GM23338 (cell line): ENCODE data around the gene CYS1. TPM values are rescaled to one million over a fixed set of nuclear protein-coding genes. Genes with fewer than 3 reads are reported as not detected.

Experiments used
- ATAC-seq: fragments of 200-7000 bp; cut with Tn5 transposase; 3 replicates; pipeline ENCODE4 v1.9.1; 2020
- DNase-seq: peaks from one replicate; pipeline ENCODE4 v3.0.0-alpha.2; 2015; ENCODE audit warnings: low spot score
- H2AFZ ChIP-seq: fragments of 200-600 bp; sonication (generic); 2 replicates; pipeline ENCODE4 v1.8.0; 2016; ENCODE audit warnings: antibody characterized with exemption, mild to moderate bottlenecking, moderate library complexity
- H3F3A ChIP-seq: fragments of 200-600 bp; sonication (generic); replicated peaks from 2 replicates; pipeline ENCODE4 v1.8.0; 2017; ENCODE audit warnings: antibody characterized with exemption, mixed run types, low read depth
- H3K27ac ChIP-seq: fragments of 200-600 bp; sonication (generic); 2 replicates; pipeline ENCODE4 v1.6.1; 2016; ENCODE audit warnings: low read depth
- H3K27me3 ChIP-seq: fragments of 200-600 bp; sonication (generic); 2 replicates; pipeline ENCODE4 v1.8.0; 2016; ENCODE audit warnings: mild to moderate bottlenecking, mixed run types, moderate library complexity; ENCODE audit not compliant: insufficient read depth
- H3K36me3 ChIP-seq: fragments of 200-600 bp; sonication (generic); 2 replicates; pipeline ENCODE4 v1.8.0; 2016; ENCODE audit warnings: mild to moderate bottlenecking; ENCODE audit not compliant: insufficient read depth
- H3K4me1 ChIP-seq: fragments of 200-600 bp; sonication (generic); 2 replicates; pipeline ENCODE4 v1.8.0; 2016; ENCODE audit warnings: mild to moderate bottlenecking, moderate library complexity; ENCODE audit not compliant: insufficient read depth
- H3K4me2 ChIP-seq: fragments of 200-600 bp; sonication (generic); 2 replicates; pipeline ENCODE4 v1.7.1; 2017; ENCODE audit warnings: mixed run types
- H3K4me3 ChIP-seq: fragments of 200-600 bp; sonication (generic); 2 replicates; pipeline ENCODE4 v1.6.1; 2016; ENCODE audit warnings: mixed run types
- H3K79me2 ChIP-seq: fragments of 200-600 bp; sonication (generic); replicated peaks from 2 replicates; pipeline ENCODE4 v1.8.0; 2017; ENCODE audit warnings: mild to moderate bottlenecking; ENCODE audit not compliant: insufficient read depth
- H3K9me2 ChIP-seq: fragments of 200-600 bp; sonication (generic); 2 replicates; pipeline ENCODE4 v1.8.0; 2017; ENCODE audit not compliant: insufficient read depth
- H4K20me1 ChIP-seq: fragments of 200-600 bp; sonication (generic); replicated peaks from 2 replicates; pipeline ENCODE4 v1.8.0; 2017; ENCODE audit warnings: mild to moderate bottlenecking; ENCODE audit not compliant: insufficient read depth
- H3K27ac Mint-ChIP-seq: 2 replicates; pipeline ENCODE4 v1.8.0; 2020; ENCODE audit warnings: inconsistent platforms, mild to moderate bottlenecking, moderate library complexity, mixed read lengths
- H3K27me3 Mint-ChIP-seq: 3 replicates; pipeline ENCODE4 v1.8.0; 2022; ENCODE audit warnings: low read depth, mild to moderate bottlenecking, moderate library complexity, mixed read lengths, inconsistent platforms; ENCODE audit not compliant: insufficient read depth, poor library complexity
- H3K36me3 Mint-ChIP-seq: 3 replicates; pipeline ENCODE4 v1.8.0; 2021; ENCODE audit warnings: low read depth, mild to moderate bottlenecking, inconsistent platforms, moderate library complexity, mixed read lengths
- H3K4me1 Mint-ChIP-seq: 3 replicates; pipeline ENCODE4 v1.8.0; 2020; ENCODE audit warnings: mild to moderate bottlenecking, inconsistent platforms, mixed read lengths
- H3K4me3 Mint-ChIP-seq: 3 replicates; pipeline ENCODE4 v1.8.0; 2021; ENCODE audit warnings: moderate library complexity, mild to moderate bottlenecking, inconsistent platforms, mixed read lengths
- H3K9me3 Mint-ChIP-seq: 3 replicates; pipeline ENCODE4 v1.8.0; 2020; ENCODE audit warnings: moderate library complexity, mild to moderate bottlenecking, inconsistent platforms, mixed read lengths
- CREB1 ChIP-seq: fragments of 250-450 bp; sonication (Bioruptor Pico); IDR thresholded peaks from 2 replicates; pipeline ENCODE4 v1.5.0; 2020; ENCODE audit warnings: low read depth, mild to moderate bottlenecking, moderate library complexity
- CTCF ChIP-seq, 2 experiments: fragments of 200-600 bp in 1 of 2; sonication (generic) in 1 of 2; conservative IDR thresholded peaks; 2 replicates each; pipeline versions ENCODE4 v1.5.1 to v1.6.1; 2016 to 2017; ENCODE audit warnings: antibody characterized with exemption in 2 of 2, low read depth in 2 of 2, mild to moderate bottlenecking in 2 of 2, moderate library complexity in 1 of 2
- EZH2 ChIP-seq: fragments of 200-600 bp; sonication (generic); IDR thresholded peaks from one replicate; pipeline ENCODE4 v1.8.0; 2017; ENCODE audit warnings: antibody characterized with exemption, mild to moderate bottlenecking, low read depth; ENCODE audit not compliant: unreplicated experiment
- EZH2phosphoT487 ChIP-seq: fragments of 200-600 bp; sonication (generic); IDR thresholded peaks from one replicate; pipeline ENCODE4 v1.8.1; 2018; ENCODE audit warnings: antibody characterized with exemption; ENCODE audit not compliant: unreplicated experiment
- JUNB ChIP-seq: IDR thresholded peaks from one replicate; pipeline ENCODE4 v1.6.1; 2016; ENCODE audit warnings: antibody characterized with exemption; ENCODE audit not compliant: unreplicated experiment
- NANOG ChIP-seq: IDR thresholded peaks from 2 replicates; pipeline ENCODE4 v1.6.1; 2016; ENCODE audit warnings: antibody characterized with exemption, borderline replicate concordance
- POLR2AphosphoS5 ChIP-seq: IDR thresholded peaks from 2 replicates; pipeline ENCODE4 v1.6.1; 2016; ENCODE audit warnings: antibody characterized with exemption, low read depth
- STAT1 ChIP-seq: IDR thresholded peaks from one replicate; pipeline ENCODE4 v1.6.1; 2016; ENCODE audit warnings: antibody characterized with exemption; ENCODE audit not compliant: unreplicated experiment
- ZNF114 ChIP-seq: fragments of 250-450 bp; sonication (Bioruptor Pico); IDR thresholded peaks from 2 replicates; pipeline ENCODE4 v1.5.0; 2020; ENCODE audit warnings: mild to moderate bottlenecking, moderate library complexity
- ZNF331 ChIP-seq: fragments of 250-450 bp; sonication (Bioruptor Pico); IDR thresholded peaks from 2 replicates; pipeline ENCODE4 v1.5.0; 2020; ENCODE audit warnings: low read depth, mild to moderate bottlenecking, moderate library complexity
- polyA plus RNA-seq: library from polyadenylated mRNA; unstranded; fragments of >200 nt; fragmentation: Nextera tagmentation; extraction: Ambion mirVana; gene quantifications from 2 replicates; pipeline ENCODE4 v1.2.1, GENCODE V29; 2016
- total RNA-seq: library from RNA; depleted of rRNA; stranded (reverse); fragments of >200 nt; shearing (Covaris generic); gene quantifications from 2 replicates; pipeline ENCODE4 v1.2.3, GENCODE V29; 2014
- TF ChIP-seq, protein P1 (sequence below): fragments of 250-450 bp; sonication (Bioruptor Pico); IDR thresholded peaks from 2 replicates; pipeline ENCODE4 v1.5.0; 2020; ENCODE audit warnings: mild to moderate bottlenecking, moderate library complexity
- TF ChIP-seq, protein P2 (sequence below): IDR thresholded peaks from 2 replicates; pipeline ENCODE4 v1.6.1; 2016; ENCODE audit warnings: antibody characterized with exemption
- TF ChIP-seq, protein P3 (sequence below): IDR thresholded peaks from one replicate; pipeline ENCODE4 v1.6.1; 2018; ENCODE audit warnings: antibody characterized with exemption; ENCODE audit not compliant: unreplicated experiment

CYS1 gene
- total and polyA plus RNA-seq, 2 experiments from 2014 or later, result 0.31 to 0.32 TPM

DNA sequence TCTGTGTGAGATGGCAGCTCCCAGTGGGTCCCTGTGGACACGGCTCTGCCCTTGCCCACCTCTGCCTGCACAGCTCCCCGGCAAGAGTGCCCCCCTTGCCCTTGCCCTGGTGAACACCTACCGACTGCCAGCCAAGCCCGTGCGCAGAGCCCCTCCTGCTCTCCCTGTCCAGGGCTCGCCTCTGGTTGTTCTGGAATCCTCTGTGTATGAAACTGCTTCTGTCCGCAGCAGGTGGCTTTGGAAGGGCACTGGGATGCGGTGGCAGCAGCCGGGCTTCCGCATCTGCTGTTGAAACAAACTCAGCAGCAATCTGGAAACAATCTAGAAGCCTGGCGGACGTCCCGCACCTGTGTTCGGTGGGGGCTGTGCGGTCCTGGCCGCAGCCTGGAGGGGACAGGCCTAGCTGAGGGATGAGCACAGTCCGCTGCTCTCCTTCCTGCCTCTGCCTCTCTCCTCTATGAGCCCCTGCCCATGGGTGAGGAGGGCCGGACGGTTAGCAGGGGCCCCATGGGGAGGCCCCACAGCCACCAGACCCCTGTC, 70.9 kb downstream of the CYS1 start:
- Histone ChIP-seq H3K27ac (no peak overlapping the region), H2AFZ (no peak overlapping the region), H3K79me2 (no peaks in the 10 kb centered on the region), H3K4me1 (no peaks in the 10 kb centered on the region), H3K9me2 (no peaks in the 10 kb centered on the region), H3K4me2 (no peak overlapping the region), H3K4me3 (no peak overlapping the region), H3K36me3 (no peaks in the 10 kb centered on the region), H3K27me3 (no peaks in the 10 kb centered on the region), H4K20me1 (no peaks in the 10 kb centered on the region), H3F3A (no peaks in the 10 kb centered on the region)
- TF ChIP-seq JUNB (no peak), STAT1 (no peak), ZNF331 (CRISPR knock-in tag) (no peak), ZNF114 (CRISPR knock-in tag) (no peak), EZH2 (no peak), NANOG (no peak), POLR2AphosphoS5 (no peak), CTCF (conservative IDR thresholded peaks at IDR 0.05; ENCODE audit: low read depth in 2 of 2) (no peak), CREB1 (CRISPR knock-in tag) (no peak), EZH2phosphoT487 (no peak)
- TF ChIP-seq, protein P1, sequence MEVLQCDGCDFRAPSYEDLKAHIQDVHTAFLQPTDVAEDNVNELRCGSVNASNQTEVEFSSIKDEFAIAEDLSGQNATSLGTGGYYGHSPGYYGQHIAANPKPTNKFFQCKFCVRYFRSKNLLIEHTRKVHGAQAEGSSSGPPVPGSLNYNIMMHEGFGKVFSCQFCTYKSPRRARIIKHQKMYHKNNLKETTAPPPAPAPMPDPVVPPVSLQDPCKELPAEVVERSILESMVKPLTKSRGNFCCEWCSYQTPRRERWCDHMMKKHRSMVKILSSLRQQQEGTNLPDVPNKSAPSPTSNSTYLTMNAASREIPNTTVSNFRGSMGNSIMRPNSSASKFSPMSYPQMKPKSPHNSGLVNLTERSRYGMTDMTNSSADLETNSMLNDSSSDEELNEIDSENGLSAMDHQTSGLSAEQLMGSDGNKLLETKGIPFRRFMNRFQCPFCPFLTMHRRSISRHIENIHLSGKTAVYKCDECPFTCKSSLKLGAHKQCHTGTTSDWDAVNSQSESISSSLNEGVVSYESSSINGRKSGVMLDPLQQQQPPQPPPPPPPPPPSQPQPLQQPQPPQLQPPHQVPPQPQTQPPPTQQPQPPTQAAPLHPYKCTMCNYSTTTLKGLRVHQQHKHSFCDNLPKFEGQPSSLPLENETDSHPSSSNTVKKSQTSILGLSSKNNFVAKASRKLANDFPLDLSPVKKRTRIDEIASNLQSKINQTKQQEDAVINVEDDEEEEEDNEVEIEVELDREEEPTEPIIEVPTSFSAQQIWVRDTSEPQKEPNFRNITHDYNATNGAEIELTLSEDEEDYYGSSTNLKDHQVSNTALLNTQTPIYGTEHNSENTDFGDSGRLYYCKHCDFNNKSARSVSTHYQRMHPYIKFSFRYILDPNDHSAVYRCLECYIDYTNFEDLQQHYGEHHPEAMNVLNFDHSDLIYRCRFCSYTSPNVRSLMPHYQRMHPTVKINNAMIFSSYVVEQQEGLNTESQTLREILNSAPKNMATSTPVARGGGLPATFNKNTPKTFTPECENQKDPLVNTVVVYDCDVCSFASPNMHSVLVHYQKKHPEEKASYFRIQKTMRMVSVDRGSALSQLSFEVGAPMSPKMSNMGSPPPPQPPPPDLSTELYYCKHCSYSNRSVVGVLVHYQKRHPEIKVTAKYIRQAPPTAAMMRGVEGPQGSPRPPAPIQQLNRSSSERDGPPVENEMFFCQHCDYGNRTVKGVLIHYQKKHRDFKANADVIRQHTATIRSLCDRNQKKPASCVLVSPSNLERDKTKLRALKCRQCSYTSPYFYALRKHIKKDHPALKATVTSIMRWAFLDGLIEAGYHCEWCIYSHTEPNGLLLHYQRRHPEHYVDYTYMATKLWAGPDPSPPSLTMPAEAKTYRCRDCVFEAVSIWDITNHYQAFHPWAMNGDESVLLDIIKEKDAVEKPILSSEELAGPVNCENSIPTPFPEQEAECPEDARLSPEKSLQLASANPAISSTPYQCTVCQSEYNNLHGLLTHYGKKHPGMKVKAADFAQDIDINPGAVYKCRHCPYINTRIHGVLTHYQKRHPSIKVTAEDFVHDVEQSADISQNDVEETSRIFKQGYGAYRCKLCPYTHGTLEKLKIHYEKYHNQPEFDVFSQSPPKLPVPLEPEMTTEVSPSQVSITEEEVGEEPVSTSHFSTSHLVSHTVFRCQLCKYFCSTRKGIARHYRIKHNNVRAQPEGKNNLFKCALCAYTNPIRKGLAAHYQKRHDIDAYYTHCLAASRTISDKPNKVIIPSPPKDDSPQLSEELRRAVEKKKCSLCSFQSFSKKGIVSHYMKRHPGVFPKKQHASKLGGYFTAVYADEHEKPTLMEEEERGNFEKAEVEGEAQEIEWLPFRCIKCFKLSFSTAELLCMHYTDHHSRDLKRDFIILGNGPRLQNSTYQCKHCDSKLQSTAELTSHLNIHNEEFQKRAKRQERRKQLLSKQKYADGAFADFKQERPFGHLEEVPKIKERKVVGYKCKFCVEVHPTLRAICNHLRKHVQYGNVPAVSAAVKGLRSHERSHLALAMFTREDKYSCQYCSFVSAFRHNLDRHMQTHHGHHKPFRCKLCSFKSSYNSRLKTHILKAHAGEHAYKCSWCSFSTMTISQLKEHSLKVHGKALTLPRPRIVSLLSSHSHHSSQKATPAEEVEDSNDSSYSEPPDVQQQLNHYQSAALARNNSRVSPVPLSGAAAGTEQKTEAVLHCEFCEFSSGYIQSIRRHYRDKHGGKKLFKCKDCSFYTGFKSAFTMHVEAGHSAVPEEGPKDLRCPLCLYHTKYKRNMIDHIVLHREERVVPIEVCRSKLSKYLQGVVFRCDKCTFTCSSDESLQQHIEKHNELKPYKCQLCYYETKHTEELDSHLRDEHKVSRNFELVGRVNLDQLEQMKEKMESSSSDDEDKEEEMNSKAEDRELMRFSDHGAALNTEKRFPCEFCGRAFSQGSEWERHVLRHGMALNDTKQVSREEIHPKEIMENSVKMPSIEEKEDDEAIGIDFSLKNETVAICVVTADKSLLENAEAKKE (CRISPR knock-in tag), result no peak
- TF ChIP-seq, protein P2, sequence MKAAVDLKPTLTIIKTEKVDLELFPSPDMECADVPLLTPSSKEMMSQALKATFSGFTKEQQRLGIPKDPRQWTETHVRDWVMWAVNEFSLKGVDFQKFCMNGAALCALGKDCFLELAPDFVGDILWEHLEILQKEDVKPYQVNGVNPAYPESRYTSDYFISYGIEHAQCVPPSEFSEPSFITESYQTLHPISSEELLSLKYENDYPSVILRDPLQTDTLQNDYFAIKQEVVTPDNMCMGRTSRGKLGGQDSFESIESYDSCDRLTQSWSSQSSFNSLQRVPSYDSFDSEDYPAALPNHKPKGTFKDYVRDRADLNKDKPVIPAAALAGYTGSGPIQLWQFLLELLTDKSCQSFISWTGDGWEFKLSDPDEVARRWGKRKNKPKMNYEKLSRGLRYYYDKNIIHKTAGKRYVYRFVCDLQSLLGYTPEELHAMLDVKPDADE, result no peak
- TF ChIP-seq, protein P3, sequence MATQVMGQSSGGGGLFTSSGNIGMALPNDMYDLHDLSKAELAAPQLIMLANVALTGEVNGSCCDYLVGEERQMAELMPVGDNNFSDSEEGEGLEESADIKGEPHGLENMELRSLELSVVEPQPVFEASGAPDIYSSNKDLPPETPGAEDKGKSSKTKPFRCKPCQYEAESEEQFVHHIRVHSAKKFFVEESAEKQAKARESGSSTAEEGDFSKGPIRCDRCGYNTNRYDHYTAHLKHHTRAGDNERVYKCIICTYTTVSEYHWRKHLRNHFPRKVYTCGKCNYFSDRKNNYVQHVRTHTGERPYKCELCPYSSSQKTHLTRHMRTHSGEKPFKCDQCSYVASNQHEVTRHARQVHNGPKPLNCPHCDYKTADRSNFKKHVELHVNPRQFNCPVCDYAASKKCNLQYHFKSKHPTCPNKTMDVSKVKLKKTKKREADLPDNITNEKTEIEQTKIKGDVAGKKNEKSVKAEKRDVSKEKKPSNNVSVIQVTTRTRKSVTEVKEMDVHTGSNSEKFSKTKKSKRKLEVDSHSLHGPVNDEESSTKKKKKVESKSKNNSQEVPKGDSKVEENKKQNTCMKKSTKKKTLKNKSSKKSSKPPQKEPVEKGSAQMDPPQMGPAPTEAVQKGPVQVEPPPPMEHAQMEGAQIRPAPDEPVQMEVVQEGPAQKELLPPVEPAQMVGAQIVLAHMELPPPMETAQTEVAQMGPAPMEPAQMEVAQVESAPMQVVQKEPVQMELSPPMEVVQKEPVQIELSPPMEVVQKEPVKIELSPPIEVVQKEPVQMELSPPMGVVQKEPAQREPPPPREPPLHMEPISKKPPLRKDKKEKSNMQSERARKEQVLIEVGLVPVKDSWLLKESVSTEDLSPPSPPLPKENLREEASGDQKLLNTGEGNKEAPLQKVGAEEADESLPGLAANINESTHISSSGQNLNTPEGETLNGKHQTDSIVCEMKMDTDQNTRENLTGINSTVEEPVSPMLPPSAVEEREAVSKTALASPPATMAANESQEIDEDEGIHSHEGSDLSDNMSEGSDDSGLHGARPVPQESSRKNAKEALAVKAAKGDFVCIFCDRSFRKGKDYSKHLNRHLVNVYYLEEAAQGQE, result no peak
- no peak for ATAC-seq
- DNase-seq, result no peak
- Mint-ChIP-seq H3K4me1 (peaks cover 3% of the 10 kb centered on the region; the same call in 1 of the 3 replicates), H3K27me3 (peaks cover 12% of the 10 kb centered on the region), H3K4me3 (no peak overlapping the region), H3K36me3 (no peaks in the 10 kb centered on the region), H3K27ac (no peak overlapping the region), H3K9me3 (peaks cover 6% of the 10 kb centered on the region; the same call in 1 of the 3 replicates)
